ENCODE results near the gene RTEL1.
"Not testable (repeated sequence)": the region's sequence is repeated elsewhere in the genome, so short reads cannot be mapped to it uniquely, and the experiment has no call there.

RTEL1 gene

DNA sequence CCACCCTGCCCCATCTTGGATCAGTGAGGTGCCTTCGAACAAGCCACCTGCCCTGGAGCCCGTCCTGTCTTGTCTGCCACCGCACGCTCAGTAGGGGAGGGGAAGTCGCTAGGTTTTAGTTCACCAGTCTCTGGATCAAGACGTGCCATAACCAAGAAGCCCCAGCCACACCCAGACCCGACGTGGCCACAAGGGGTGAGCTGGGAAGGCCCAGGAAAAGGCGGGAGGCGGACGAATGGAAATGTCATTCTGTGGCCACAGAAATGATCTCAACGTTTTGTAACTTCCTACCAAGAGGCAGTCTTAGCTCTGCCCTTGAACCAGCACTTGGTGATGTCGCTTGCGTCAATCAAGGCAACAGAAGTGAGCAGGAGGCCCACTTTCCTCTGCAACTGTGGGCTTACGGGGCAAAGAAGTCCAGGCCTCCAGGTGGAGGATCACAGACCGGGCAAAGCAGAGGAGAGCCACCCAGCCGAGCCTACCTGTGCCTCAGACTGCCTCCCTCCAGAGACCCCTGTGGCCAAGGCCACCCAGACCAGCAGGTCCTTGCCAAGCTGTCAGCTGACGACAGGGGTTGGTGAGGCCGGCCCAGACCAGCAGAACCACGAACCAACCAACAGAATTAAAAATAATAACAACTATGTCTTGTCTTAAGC lies 45.7 kb upstream of the RTEL1 start:
- peaks cover 14% of the 10 kb centered on the region for H3K36me3 ChIP-seq (replicated peaks; ENCODE audit: low read depth, low read length)
- H3K4me3 ChIP-seq (ENCODE audit: low read length) = no peak overlapping the region
- H3K27me3 ChIP-seq (ENCODE audit: low read depth, low read length) = no peaks in the 10 kb centered on the region
- no peaks in the 10 kb centered on the region for H4K20me1 ChIP-seq (ENCODE audit: insufficient read depth, low read length)
- no peak overlapping the region for H3K4me2 ChIP-seq (ENCODE audit: low read length)
- H3K9ac ChIP-seq (ENCODE audit: low read length) = no peak overlapping the region
- H3K9me3 ChIP-seq (ENCODE audit: insufficient read depth, low read length) = no peaks in the 10 kb centered on the region
- H3K79me2 ChIP-seq (ENCODE audit: low read length) = peaks cover 15% of the 10 kb centered on the region; the same call in 1 of the 2 replicates
- no peak overlapping the region for H2AFZ ChIP-seq (ENCODE audit: low read depth, low read length)
- no peak overlapping the region for H3K27ac ChIP-seq (ENCODE audit: low read length)
- H3K4me1 ChIP-seq (ENCODE audit: low read length) = no peaks in the 10 kb centered on the region
- TF ChIP-seq, protein P1, sequence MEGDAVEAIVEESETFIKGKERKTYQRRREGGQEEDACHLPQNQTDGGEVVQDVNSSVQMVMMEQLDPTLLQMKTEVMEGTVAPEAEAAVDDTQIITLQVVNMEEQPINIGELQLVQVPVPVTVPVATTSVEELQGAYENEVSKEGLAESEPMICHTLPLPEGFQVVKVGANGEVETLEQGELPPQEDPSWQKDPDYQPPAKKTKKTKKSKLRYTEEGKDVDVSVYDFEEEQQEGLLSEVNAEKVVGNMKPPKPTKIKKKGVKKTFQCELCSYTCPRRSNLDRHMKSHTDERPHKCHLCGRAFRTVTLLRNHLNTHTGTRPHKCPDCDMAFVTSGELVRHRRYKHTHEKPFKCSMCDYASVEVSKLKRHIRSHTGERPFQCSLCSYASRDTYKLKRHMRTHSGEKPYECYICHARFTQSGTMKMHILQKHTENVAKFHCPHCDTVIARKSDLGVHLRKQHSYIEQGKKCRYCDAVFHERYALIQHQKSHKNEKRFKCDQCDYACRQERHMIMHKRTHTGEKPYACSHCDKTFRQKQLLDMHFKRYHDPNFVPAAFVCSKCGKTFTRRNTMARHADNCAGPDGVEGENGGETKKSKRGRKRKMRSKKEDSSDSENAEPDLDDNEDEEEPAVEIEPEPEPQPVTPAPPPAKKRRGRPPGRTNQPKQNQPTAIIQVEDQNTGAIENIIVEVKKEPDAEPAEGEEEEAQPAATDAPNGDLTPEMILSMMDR (IDR thresholded peaks at IDR 0.05; ENCODE audit: low read depth, low read length) = no peak
- TF ChIP-seq EZH2phosphoT487 (IDR thresholded peaks at IDR 0.05; ENCODE audit: low read depth) = no peak

DNA sequence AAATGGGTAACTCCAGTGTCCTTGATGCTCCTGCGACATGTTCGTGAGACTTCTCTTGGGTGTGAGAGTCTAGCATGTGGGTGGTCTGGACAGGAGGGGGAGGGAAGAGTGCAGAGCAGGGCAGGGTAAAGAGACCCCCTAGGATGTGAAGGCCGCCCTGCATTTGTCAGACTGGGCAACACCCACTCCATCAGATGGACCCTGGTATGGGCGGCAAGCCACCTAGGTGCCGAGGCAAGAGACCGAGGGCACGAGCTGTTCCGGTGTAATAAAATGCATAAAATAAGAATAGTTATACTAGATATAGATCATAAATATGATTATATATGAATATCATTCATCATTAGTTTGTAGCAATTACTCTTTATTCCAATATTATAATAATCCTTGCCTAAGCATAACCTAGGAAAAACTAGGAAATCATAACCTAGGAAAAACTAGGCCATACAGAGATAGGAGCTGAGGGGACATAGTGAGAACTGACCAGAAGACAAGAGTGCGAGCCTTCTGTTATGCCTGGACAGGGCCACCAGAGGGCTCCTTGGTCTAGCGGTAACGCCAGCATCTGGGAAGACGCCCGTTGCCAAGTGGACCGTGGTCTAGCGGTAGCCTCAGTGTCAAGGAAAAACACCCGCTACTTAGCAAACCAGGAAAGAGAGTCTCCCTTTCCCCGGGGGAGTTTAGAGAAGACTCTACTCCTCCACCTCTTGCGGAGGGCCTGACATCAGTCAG lies 44.1 kb upstream of the RTEL1 start:
- not testable (repeated sequence) for H3K4me3 ChIP-seq (ENCODE audit: low read length); H3K27me3 ChIP-seq (ENCODE audit: low read depth, low read length); H3K4me1 ChIP-seq (ENCODE audit: low read length); H3K9ac ChIP-seq (ENCODE audit: low read length); H2AFZ ChIP-seq (ENCODE audit: low read depth, low read length); H3K9me3 ChIP-seq (ENCODE audit: insufficient read depth, low read length); H3K27ac ChIP-seq (ENCODE audit: low read length); H3K4me2 ChIP-seq (ENCODE audit: low read length); H4K20me1 ChIP-seq (ENCODE audit: insufficient read depth, low read length)
- Histone ChIP-seq H3K79me2 (ENCODE audit: low read length) (peaks cover 15% of the 10 kb centered on the region; the same call in 1 of the 2 replicates), H3K36me3 (replicated peaks; ENCODE audit: low read depth, low read length) (peaks cover 26% of the 10 kb centered on the region)
- TF ChIP-seq, protein P1 (IDR thresholded peaks at IDR 0.05; ENCODE audit: low read depth, low read length) = peak; percentile 11; the same call in 1 of the 2 replicates

DNA sequence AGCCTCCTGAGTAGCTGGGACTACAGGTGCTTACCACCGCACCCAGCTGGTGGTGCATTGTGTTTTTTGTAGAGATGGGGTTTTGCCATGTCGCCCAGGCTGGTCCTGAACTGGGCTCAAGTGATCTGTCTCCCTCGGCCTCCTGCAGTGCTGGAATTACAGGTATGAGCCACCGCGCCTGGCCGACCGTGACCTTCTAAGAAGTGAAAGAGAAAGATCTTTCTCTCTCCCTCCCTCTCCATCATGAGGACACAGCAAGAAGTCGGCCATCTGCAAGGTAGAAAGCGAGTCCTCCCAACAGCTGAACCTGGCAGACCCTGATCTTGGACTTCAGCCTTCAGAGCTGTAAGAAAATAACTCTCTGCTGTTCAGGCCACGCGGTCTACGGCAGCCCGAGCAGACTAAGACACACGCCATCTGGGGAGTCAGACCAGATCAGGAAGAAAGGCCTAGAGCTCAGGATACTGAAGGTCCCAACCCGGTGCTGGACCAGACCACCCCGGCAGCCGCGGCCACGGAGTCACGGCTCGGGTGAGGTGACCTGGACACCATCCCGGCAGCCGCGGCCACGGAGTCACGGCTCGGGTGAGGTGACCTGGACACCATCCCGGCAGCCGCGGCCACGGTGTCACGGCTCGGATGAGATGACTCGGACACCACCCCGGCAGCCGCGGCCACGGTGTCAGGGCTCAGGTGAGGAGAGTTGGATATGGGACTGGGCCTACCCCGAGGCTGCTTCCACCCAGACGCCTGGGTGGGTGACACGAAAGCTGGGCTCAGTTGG lies 40.8 kb upstream of the RTEL1 start:
- Histone ChIP-seq H2AFZ (ENCODE audit: low read depth, low read length) (no peak overlapping the region), H3K4me2 (ENCODE audit: low read length) (no peak overlapping the region), H4K20me1 (ENCODE audit: insufficient read depth, low read length) (peaks cover 21% of the 10 kb centered on the region; the same call in 1 of the 2 replicates), H3K9me3 (ENCODE audit: insufficient read depth, low read length) (no peaks in the 10 kb centered on the region), H3K27ac (ENCODE audit: low read length) (no peak overlapping the region), H3K27me3 (ENCODE audit: low read depth, low read length) (no peaks in the 10 kb centered on the region), H3K4me3 (ENCODE audit: low read length) (no peak overlapping the region), H3K79me2 (ENCODE audit: low read length) (peaks cover 28% of the 10 kb centered on the region), H3K9ac (ENCODE audit: low read length) (no peak overlapping the region), H3K36me3 (replicated peaks; ENCODE audit: low read depth, low read length) (peaks cover 20% of the 10 kb centered on the region), H3K4me1 (ENCODE audit: low read length) (no peaks in the 10 kb centered on the region)
- no peak for TF ChIP-seq EZH2phosphoT487 (IDR thresholded peaks at IDR 0.05; ENCODE audit: low read depth)
- TF ChIP-seq, protein P1 (IDR thresholded peaks at IDR 0.05; ENCODE audit: low read depth, low read length) = no peak

GRCh38 chr20:63617876-63618265 lies 40.2 kb upstream of the RTEL1 start:
- no peak overlapping the region for H3K9ac ChIP-seq (ENCODE audit: low read length)
- H3K27me3 ChIP-seq (ENCODE audit: low read depth, low read length) = no peaks in the 10 kb centered on the region
- H3K36me3 ChIP-seq (replicated peaks; ENCODE audit: low read depth, low read length) = peaks cover 20% of the 10 kb centered on the region
- H3K9me3 ChIP-seq (ENCODE audit: insufficient read depth, low read length) = no peaks in the 10 kb centered on the region
- TF ChIP-seq EZH2phosphoT487 (IDR thresholded peaks at IDR 0.05; ENCODE audit: low read depth) = no peak
- TF ChIP-seq, protein P1 (IDR thresholded peaks at IDR 0.05; ENCODE audit: low read depth, low read length) = no peak
- H3K4me1 ChIP-seq (ENCODE audit: low read length) = no peaks in the 10 kb centered on the region
- H3K27ac ChIP-seq (ENCODE audit: low read length) = no peak overlapping the region
- H4K20me1 ChIP-seq (ENCODE audit: insufficient read depth, low read length) = peaks cover 22% of the 10 kb centered on the region; the same call in 1 of the 2 replicates
- H3K4me3 ChIP-seq (ENCODE audit: low read length) = no peak overlapping the region
- H3K4me2 ChIP-seq (ENCODE audit: low read length) = no peak overlapping the region
- peaks cover 31% of the 10 kb centered on the region for H3K79me2 ChIP-seq (ENCODE audit: low read length)
- no peak overlapping the region for H2AFZ ChIP-seq (ENCODE audit: low read depth, low read length)
